Measurements from ENCODE around the gene SMIM8.

SMIM8 gene

GRCh38 chr6:87334683-87335082, 12.3 kb downstream of the SMIM8 start:
- no peak for DNase-seq (ENCODE audit: low spot score)

GRCh38 chr6:87336367-87336766, 14.0 kb downstream of the SMIM8 start:
- DNase-seq (ENCODE audit: low spot score) = no peak

GRCh38 chr6:87340230-87340629, 17.8 kb downstream of the SMIM8 start:
- DNase-seq (ENCODE audit: low spot score) = no peak

- no peak for DNase-seq (ENCODE audit: low spot score)
These were observed 18.8 kb downstream of the SMIM8 start for GRCh38 chr6:87341158-87341557.

- no peak for DNase-seq (ENCODE audit: low spot score)
These were observed 19.5 kb downstream of the SMIM8 start for GRCh38 chr6:87341899-87342298.

GRCh38 chr6:87342829-87343228, 20.4 kb downstream of the SMIM8 start:
- no peak for DNase-seq (ENCODE audit: low spot score)

- DNase-seq (ENCODE audit: low spot score) = no peak
These were observed 22.3 kb downstream of the SMIM8 start, which contains the start of gene C6orf163 for GRCh38 chr6:87344731-87345130. C6orf163 (plus strand) TSS chr6:87344813; CDS start chr6:87345100, 287 bp downstream.

GRCh38 chr6:87346700-87347099, 24.3 kb downstream of the SMIM8 start:
- DNase-seq (ENCODE audit: low spot score) = no peak

GRCh38 chr6:87349896-87350295, 27.5 kb downstream of the SMIM8 start:
- no peak for DNase-seq (ENCODE audit: low spot score)

- no peak for DNase-seq (ENCODE audit: low spot score)
These were observed 28.1 kb downstream of the SMIM8 start for GRCh38 chr6:87350516-87350915.

- no peak for DNase-seq (ENCODE audit: low spot score)
These were observed 29.2 kb downstream of the SMIM8 start for GRCh38 chr6:87351583-87351982.

GRCh38 chr6:87356181-87356580, 33.8 kb downstream of the SMIM8 start:
- no peak for DNase-seq (ENCODE audit: low spot score)

GRCh38 chr6:87357479-87358196, 35.2 kb downstream of the SMIM8 start:
- DNase-seq (ENCODE audit: low spot score) = no peak

GRCh38 chr6:87364602-87365252, 42.3 kb downstream of the SMIM8 start:
- no peak for DNase-seq (ENCODE audit: low spot score)

- no peak for DNase-seq (ENCODE audit: low spot score)
These were observed 43.9 kb downstream of the SMIM8 start for GRCh38 chr6:87366072-87366827.

- no peak for DNase-seq (ENCODE audit: low spot score)
These were observed 44.5 kb downstream of the SMIM8 start for GRCh38 chr6:87366899-87367298.

- DNase-seq (ENCODE audit: low spot score) = no peak
These were observed 51.0 kb downstream of the SMIM8 start for GRCh38 chr6:87373377-87373776.

- no peak for DNase-seq (ENCODE audit: low spot score)
These were observed 52.9 kb downstream of the SMIM8 start for GRCh38 chr6:87375315-87375714.

GRCh38 chr6:87376643-87377042, 54.3 kb downstream of the SMIM8 start:
- no peak for DNase-seq (ENCODE audit: low spot score)

- DNase-seq (ENCODE audit: low spot score) = no peak
These were observed 56.6 kb downstream of the SMIM8 start for GRCh38 chr6:87378947-87379346.

- DNase-seq (ENCODE audit: low spot score) = no peak
These were observed 60.5 kb downstream of the SMIM8 start for GRCh38 chr6:87382861-87383260.

- no peak for DNase-seq (ENCODE audit: low spot score)
These were observed 61.6 kb downstream of the SMIM8 start for GRCh38 chr6:87384038-87384437.

GRCh38 chr6:87384449-87384848, 62.1 kb downstream of the SMIM8 start:
- DNase-seq (ENCODE audit: low spot score) = no peak

Measured in LoVo (cell line).